Trophoblast cell (in vitro differentiated cells and primary cell): ENCODE data around the gene VIPR1.
"Not testable (repeated sequence)": the region's sequence is repeated elsewhere in the genome, so short reads cannot be mapped to it uniquely, and the experiment has no call there.

ENCODE experiments used
- DNase-seq, 2 donors: peaks; one replicate each; pipeline ENCODE4 v3.0.0-alpha.2; 2016
- H2AFZ ChIP-seq: 2 replicates; pipeline ENCODE4 v1.6.1; 2013; ENCODE audit warnings: low read length, moderate library complexity, mild to moderate bottlenecking; ENCODE audit not compliant: insufficient read depth, poor library complexity
- H2AK5ac ChIP-seq: 2 replicates; pipeline ENCODE4 v1.6.1; 2013; ENCODE audit warnings: mild to moderate bottlenecking, low read length
- H2BK120ac ChIP-seq: 2 replicates; pipeline ENCODE4 v1.6.1; 2013; ENCODE audit warnings: low read length, mild to moderate bottlenecking, moderate library complexity; ENCODE audit not compliant: insufficient read depth, poor library complexity
- H2BK12ac ChIP-seq: 2 replicates; pipeline ENCODE4 v1.6.1; 2013; ENCODE audit warnings: mild to moderate bottlenecking, low read length, moderate library complexity
- H2BK5ac ChIP-seq: 2 replicates; pipeline ENCODE4 v1.6.1; 2013; ENCODE audit warnings: low read length, low read depth, moderate library complexity, mild to moderate bottlenecking; ENCODE audit not compliant: poor library complexity
- H3K14ac ChIP-seq: 2 replicates; pipeline ENCODE4 v1.6.1; 2013; ENCODE audit warnings: mild to moderate bottlenecking, low read length
- H3K18ac ChIP-seq: 2 replicates; pipeline ENCODE4 v1.6.1; 2013; ENCODE audit warnings: mild to moderate bottlenecking, low read length
- H3K23ac ChIP-seq: 2 replicates; pipeline ENCODE4 v1.6.1; 2013; ENCODE audit warnings: low read length
- H3K27ac ChIP-seq: 2 replicates; pipeline ENCODE4 v1.5.1; 2013; ENCODE audit warnings: low read depth, mild to moderate bottlenecking, inconsistent platforms, low read length, moderate library complexity
- H3K27me3 ChIP-seq: 2 replicates; pipeline ENCODE4 v1.6.1; 2013; ENCODE audit warnings: inconsistent platforms, mild to moderate bottlenecking, low read length, moderate library complexity; ENCODE audit not compliant: insufficient read depth
- H3K36me3 ChIP-seq, 2 experiments: 1 replicate in 1 of 2; 2 replicates in 1 of 2; pipeline ENCODE4 v1.6.1; 2013; ENCODE audit warnings: low read length in 2 of 2, mild to moderate bottlenecking in 2 of 2, moderate library complexity in 1 of 2; ENCODE audit not compliant: insufficient read depth in 2 of 2, control insufficient read depth in 1 of 2
- H3K4ac ChIP-seq: 2 replicates; pipeline ENCODE4 v1.6.1; 2013; ENCODE audit warnings: low read depth, mild to moderate bottlenecking, low read length, moderate library complexity
- H3K4me1 ChIP-seq, 2 experiments: 1 replicate in 1 of 2; 2 replicates in 1 of 2; pipeline ENCODE4 v1.6.1; 2013; ENCODE audit warnings: low read length in 2 of 2, mild to moderate bottlenecking in 2 of 2, moderate library complexity in 1 of 2; ENCODE audit not compliant: insufficient read depth in 2 of 2, control insufficient read depth in 1 of 2
- H3K4me2 ChIP-seq: 2 replicates; pipeline ENCODE4 v1.6.1; 2013; ENCODE audit warnings: inconsistent platforms, mild to moderate bottlenecking, low read length, moderate library complexity
- H3K4me3 ChIP-seq: 2 replicates; pipeline ENCODE4 v1.5.1; 2013; ENCODE audit warnings: mild to moderate bottlenecking, low read depth, low read length, inconsistent platforms
- H3K79me1 ChIP-seq: one replicate; pipeline ENCODE4 v1.6.1; 2013; ENCODE audit warnings: low read length
- H3K79me2 ChIP-seq: 2 replicates; pipeline ENCODE4 v1.6.1; 2013; ENCODE audit warnings: low read length, mild to moderate bottlenecking; ENCODE audit not compliant: control insufficient read depth, insufficient read depth, poor library complexity
- H3K9ac ChIP-seq: 2 replicates; pipeline ENCODE4 v1.6.1; 2013; ENCODE audit warnings: mild to moderate bottlenecking, low read length
- H3K9me3 ChIP-seq: 2 replicates; pipeline ENCODE4 v1.6.1; 2013; ENCODE audit warnings: low read depth, mild to moderate bottlenecking, control low read depth, inconsistent platforms, low read length; ENCODE audit not compliant: insufficient read depth
- H4K12ac ChIP-seq: 2 replicates; pipeline ENCODE4 v1.6.1; 2013; ENCODE audit warnings: low read depth, mild to moderate bottlenecking, low read length, moderate library complexity
- H4K8ac ChIP-seq: 2 replicates; pipeline ENCODE4 v1.6.1; 2013; ENCODE audit warnings: low read depth, mild to moderate bottlenecking, low read length, moderate library complexity
- H4K91ac ChIP-seq: one replicate; pipeline ENCODE4 v1.6.1; 2013; ENCODE audit warnings: low read depth, mild to moderate bottlenecking, low read length, moderate library complexity
- WGBS: extraction: QIAGEN DNeasy Blood & Tissue Kit; methylation state at CpG from one replicate; pipeline ENCODE4 v1.1.7; 2013; ENCODE audit warnings: missing lambda C conversion rate; ENCODE audit not compliant: insufficient read length, insufficient coverage; ENCODE audit errors: extremely low coverage; 5-methylcytosine and 5-hydroxymethylcytosine counted together

The VIPR1 gene

GRCh38 chr3:42552830-42553229 is 50.4 kb downstream of the VIPR1 start:
- Histone ChIP-seq H2BK5ac (no peak overlapping the region), H2BK12ac (no peak overlapping the region), H3K79me1 (no peaks in the 10 kb centered on the region), H3K14ac (no peak overlapping the region), H3K79me2 (no peaks in the 10 kb centered on the region), H2AK5ac (no peak overlapping the region), H4K12ac (no peak overlapping the region), H3K27ac (no peak overlapping the region), H3K4me1 (no peaks in the 10 kb centered on the region), H3K4me3 (no peak overlapping the region), H2AFZ (no peak overlapping the region), H3K9ac (no peak overlapping the region), H3K4me2 (no peak overlapping the region), H3K27me3 (no peaks in the 10 kb centered on the region), H3K9me3 (no peaks in the 10 kb centered on the region), H3K4ac (no peak overlapping the region), H3K23ac (no peak overlapping the region), H2BK120ac (no peak overlapping the region), H3K18ac (no peak overlapping the region), H3K36me3 (peaks cover 5 to 8% of the 10 kb centered on the region in 2 experiments), H4K91ac (no peak overlapping the region), H4K8ac (no peak overlapping the region)
- DNase-seq: no peak
- no CpG with 5 or more reads among the region's 1 CpG for WGBS

DNA sequence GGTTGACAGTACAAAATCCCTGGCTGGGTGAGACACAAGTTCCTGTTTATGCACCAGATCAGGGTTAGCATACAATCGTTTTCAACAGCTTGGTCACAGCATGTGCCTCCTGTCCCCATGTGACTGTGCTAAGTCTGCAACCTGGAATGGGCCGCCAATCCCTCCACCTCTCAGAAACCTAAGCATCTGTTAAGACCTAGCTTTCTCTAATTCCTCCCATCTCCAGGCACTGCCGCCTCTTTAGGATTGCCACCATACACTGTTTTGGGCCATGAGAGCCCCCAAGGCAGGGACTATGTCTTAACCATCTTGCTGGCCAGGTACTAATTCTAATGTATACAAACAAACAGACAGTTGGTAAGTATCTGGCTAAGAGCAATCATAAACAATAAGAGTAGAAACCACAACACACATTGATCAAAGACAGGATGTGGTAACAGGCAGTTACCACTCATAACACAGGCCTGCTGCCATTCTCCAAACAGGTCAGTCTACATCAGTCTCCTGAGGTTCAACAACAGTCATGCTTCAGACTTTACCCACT is 53.7 kb downstream of the VIPR1 start:
- Histone ChIP-seq H3K27me3 (no peaks in the 10 kb centered on the region), H3K4me3 (no peak overlapping the region), H2BK120ac (no peak overlapping the region), H2BK5ac (no peak overlapping the region), H3K23ac (no peak overlapping the region), H3K9me3 (no peaks in the 10 kb centered on the region), H3K9ac (no peak overlapping the region), H4K8ac (no peak overlapping the region), H2BK12ac (no peak overlapping the region), H3K4me1 (no peaks in the 10 kb centered on the region), H4K12ac (no peak overlapping the region), H3K14ac (no peak overlapping the region), H2AFZ (no peak overlapping the region), H2AK5ac (no peak overlapping the region), H3K27ac (no peak overlapping the region), H3K4ac (no peak overlapping the region), H3K36me3 (peaks cover 9 to 10% of the 10 kb centered on the region in 2 experiments), H3K18ac (no peak overlapping the region), H4K91ac (no peak overlapping the region), H3K4me2 (no peak overlapping the region), H3K79me1 (no peaks in the 10 kb centered on the region), H3K79me2 (no peaks in the 10 kb centered on the region)
- DNase-seq: no peak
- WGBS: no CpG with 5 or more reads among the region's 3 CpGs

DNA sequence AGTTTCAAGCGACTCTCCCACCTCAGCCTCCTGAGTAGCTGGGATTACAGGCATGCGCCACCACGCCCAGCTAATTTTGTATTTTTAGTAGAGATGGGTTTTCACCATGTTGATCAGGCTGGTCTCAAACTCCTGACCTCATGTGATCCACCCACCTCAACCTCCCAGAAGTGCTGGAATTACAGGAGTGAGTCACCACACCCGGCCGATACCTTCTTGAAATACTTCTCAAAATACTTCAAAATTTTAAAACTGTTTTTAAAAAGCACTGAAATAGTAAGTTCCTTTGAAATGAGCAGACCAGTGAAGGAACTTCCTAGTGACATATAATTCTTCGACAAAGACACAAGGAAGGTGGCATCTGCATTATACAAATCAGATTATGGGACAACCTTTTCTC is 54.4 kb downstream of the VIPR1 start:
- not testable (repeated sequence) for H3K14ac ChIP-seq, H3K27ac ChIP-seq, H2AK5ac ChIP-seq, H3K79me2 ChIP-seq, H2AFZ ChIP-seq, H3K27me3 ChIP-seq, H2BK120ac ChIP-seq, H4K8ac ChIP-seq, H3K9ac ChIP-seq, H3K18ac ChIP-seq, H3K4me1 ChIP-seq, H3K4me3 ChIP-seq, H4K12ac ChIP-seq, H3K23ac ChIP-seq, H3K79me1 ChIP-seq, H4K91ac ChIP-seq, H3K4me2 ChIP-seq, H3K9me3 ChIP-seq, H2BK12ac ChIP-seq, H2BK5ac ChIP-seq, H3K4ac ChIP-seq
- peak in 1 of 2 donors; percentile 61 for DNase-seq
- WGBS: no CpG with 5 or more reads among the region's 6 CpGs
- H3K36me3 ChIP-seq: peaks cover 7 to 10% of the 10 kb centered on the region in 2 experiments

GRCh38 chr3:42557854-42558253 is 55.4 kb downstream of the VIPR1 start:
- no peak overlapping the region for H3K18ac ChIP-seq
- H3K9me3 ChIP-seq: no peaks in the 10 kb centered on the region
- H2BK120ac ChIP-seq: no peak overlapping the region
- H4K91ac ChIP-seq: no peak overlapping the region
- H2BK5ac ChIP-seq: no peak overlapping the region
- H3K14ac ChIP-seq: no peak overlapping the region
- no peak overlapping the region for H2AFZ ChIP-seq
- no peaks in the 10 kb centered on the region for H3K4me1 ChIP-seq
- no peak overlapping the region for H4K8ac ChIP-seq
- H3K23ac ChIP-seq: no peak overlapping the region
- no peak overlapping the region for H3K9ac ChIP-seq
- H3K79me2 ChIP-seq: no peaks in the 10 kb centered on the region
- peaks cover 11 to 15% of the 10 kb centered on the region in 2 experiments for H3K36me3 ChIP-seq
- no peak overlapping the region for H3K27ac ChIP-seq
- H3K4me3 ChIP-seq: no peak overlapping the region
- no peak overlapping the region for H2BK12ac ChIP-seq
- H3K27me3 ChIP-seq: no peaks in the 10 kb centered on the region
- no peak overlapping the region for H3K4ac ChIP-seq
- H3K4me2 ChIP-seq: no peak overlapping the region
- no peak for DNase-seq
- H2AK5ac ChIP-seq: no peak overlapping the region
- no peaks in the 10 kb centered on the region for H3K79me1 ChIP-seq
- no peak overlapping the region for H4K12ac ChIP-seq
